Karpas-422 (cell line): Measurements from ENCODE around the gene ST3GAL3. TPM values are rescaled to one million over a fixed set of nuclear protein-coding genes. Genes with fewer than 3 reads are reported as not detected.
A peak's percentile ranks its signal among the peaks of the same experiment; 100 is the strongest.

Experiments used
- DNase-seq: peaks from one replicate; pipeline ENCODE4 v3.0.0-alpha.2; 2015
- H2AFZ ChIP-seq: fragments of 200-600 bp; sonication (generic); 2 replicates; pipeline ENCODE4 v1.6.1; 2014; ENCODE audit warnings: antibody characterized with exemption, low read length, mixed read lengths
- H3K27ac ChIP-seq: fragments of 200-600 bp; sonication (generic); 2 replicates; pipeline ENCODE4 v1.5.1; 2014; ENCODE audit warnings: mild to moderate bottlenecking, low read length, moderate library complexity
- H3K27me3 ChIP-seq: fragments of 200-600 bp; sonication (generic); 2 replicates; pipeline ENCODE4 v1.6.1; 2014; ENCODE audit warnings: low read length, mixed read lengths
- H3K36me3 ChIP-seq: fragments of 200-600 bp; sonication (generic); 2 replicates; pipeline ENCODE4 v1.6.1; 2014; ENCODE audit warnings: low read length, mixed read lengths; ENCODE audit not compliant: insufficient read depth
- H3K4me1 ChIP-seq: fragments of 200-600 bp; sonication (generic); 2 replicates; pipeline ENCODE4 v1.6.1; 2014; ENCODE audit warnings: mild to moderate bottlenecking, low read length, mixed read lengths
- H3K4me2 ChIP-seq: fragments of 200-600 bp; sonication (generic); 2 replicates; pipeline ENCODE4 v1.6.1; 2014; ENCODE audit warnings: low read length, low read depth, mild to moderate bottlenecking; ENCODE audit not compliant: poor library complexity, severe bottlenecking
- H3K4me3 ChIP-seq: fragments of 200-600 bp; sonication (generic); 2 replicates; pipeline ENCODE4 v1.5.1; 2014; ENCODE audit warnings: mild to moderate bottlenecking, antibody characterized with exemption, low read length, mixed read lengths
- H3K79me2 ChIP-seq: fragments of 200-600 bp; sonication (generic); 2 replicates; pipeline ENCODE4 v1.6.1; 2014; ENCODE audit warnings: mild to moderate bottlenecking, low read length, mixed read lengths
- H3K9ac ChIP-seq: fragments of 200-600 bp; sonication (generic); 2 replicates; pipeline ENCODE4 v1.6.0; 2014; ENCODE audit warnings: low read length
- H3K9me2 ChIP-seq: fragments of 200-600 bp; sonication (generic), shearing (Covaris generic); replicated peaks from 2 replicates; pipeline ENCODE4 v1.6.0; 2014; ENCODE audit warnings: mild to moderate bottlenecking, low read length, moderate library complexity; ENCODE audit not compliant: insufficient read depth
- H3K9me3 ChIP-seq: fragments of 300-700, 200-600 bp; sonication (generic); 2 replicates; pipeline ENCODE4 v1.6.1; 2014; ENCODE audit warnings: low read length, mixed read lengths
- H4K20me1 ChIP-seq: fragments of 200-600 bp; sonication (generic); 2 replicates; pipeline ENCODE4 v1.6.1; 2014; ENCODE audit warnings: mild to moderate bottlenecking, antibody characterized with exemption, low read length, low read depth; ENCODE audit not compliant: insufficient read depth
- total RNA-seq: library from RNA; depleted of rRNA; stranded (reverse); fragments of >200 nt; shearing (Covaris generic); gene quantifications from 2 replicates; pipeline ENCODE4 v1.2.3, GENCODE V29; 2014; ENCODE audit warnings: low replicate concordance

Gene ST3GAL3
- total RNA-seq, 1 experiment from 2014 or later, result 33.1 TPM

DNA sequence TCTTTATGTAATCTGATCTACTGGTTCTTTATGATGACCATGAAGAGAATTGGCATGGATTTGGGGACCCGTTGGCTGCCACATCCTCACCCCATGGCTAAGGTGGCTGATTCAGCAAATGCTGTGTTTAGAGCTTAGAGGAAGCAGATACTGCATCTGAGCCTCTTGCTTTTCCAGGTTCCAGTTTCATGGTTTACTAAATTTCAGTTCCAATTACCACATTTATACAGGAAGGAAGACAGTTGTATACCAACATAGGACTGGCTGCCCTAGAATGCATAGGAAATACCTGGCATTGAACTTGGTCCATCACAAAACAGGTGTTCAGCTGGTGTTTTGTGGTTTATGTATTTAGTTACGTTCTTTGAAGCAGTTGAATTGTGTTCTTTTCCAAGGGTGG, 107.1 kb downstream of the ST3GAL3 start:
- no peaks in the 10 kb centered on the region for H4K20me1 ChIP-seq
- no peak overlapping the region for H2AFZ ChIP-seq
- H3K4me3 ChIP-seq, result no peak overlapping the region
- no peaks in the 10 kb centered on the region for H3K9me2 ChIP-seq
- peaks cover 8% of the 10 kb centered on the region for H3K4me1 ChIP-seq
- H3K9me3 ChIP-seq, result peaks cover 7% of the 10 kb centered on the region; the same call in 1 of the 2 replicates
- no peak for DNase-seq
- H3K27me3 ChIP-seq, result no peaks in the 10 kb centered on the region
- H3K9ac ChIP-seq, result no peak overlapping the region
- no peak overlapping the region for H3K4me2 ChIP-seq
- no peak overlapping the region for H3K27ac ChIP-seq
- H3K36me3 ChIP-seq, result peaks cover 10% of the 10 kb centered on the region
- H3K79me2 ChIP-seq, result no peaks in the 10 kb centered on the region

GRCh38 chr1:43817304-43817939, 110.1 kb downstream of the ST3GAL3 start:
- DNase-seq, result no peak
- Histone ChIP-seq H3K9ac (no peak overlapping the region), H3K4me2 (no peak overlapping the region), H3K27me3 (no peaks in the 10 kb centered on the region), H3K79me2 (no peaks in the 10 kb centered on the region), H4K20me1 (no peaks in the 10 kb centered on the region), H3K4me3 (no peak overlapping the region), H3K27ac (no peak overlapping the region), H3K9me3 (peaks cover 7% of the 10 kb centered on the region; the same call in 1 of the 2 replicates), H3K4me1 (peaks cover 12% of the 10 kb centered on the region), H3K9me2 (no peaks in the 10 kb centered on the region), H3K36me3 (peaks cover 15% of the 10 kb centered on the region), H2AFZ (no peak overlapping the region)

- no peaks in the 10 kb centered on the region for H3K79me2 ChIP-seq
- H3K4me1 ChIP-seq, result peaks cover 15% of the 10 kb centered on the region
- no peak overlapping the region for H3K9ac ChIP-seq
- H3K27ac ChIP-seq, result no peak overlapping the region
- no peaks in the 10 kb centered on the region for H3K9me2 ChIP-seq
- H3K9me3 ChIP-seq, result peaks cover 7% of the 10 kb centered on the region; the same call in 1 of the 2 replicates
- H3K27me3 ChIP-seq, result no peaks in the 10 kb centered on the region
- no peak overlapping the region for H3K4me2 ChIP-seq
- peaks cover 15% of the 10 kb centered on the region for H3K36me3 ChIP-seq
- H2AFZ ChIP-seq, result no peak overlapping the region
- no peak overlapping the region for H3K4me3 ChIP-seq
- DNase-seq, result no peak
- no peaks in the 10 kb centered on the region for H4K20me1 ChIP-seq
Measured at GRCh38 chr1:43818691-43819090, 111.4 kb downstream of the ST3GAL3 start.

- Histone ChIP-seq H3K4me3 (no peak overlapping the region), H3K4me1 (peaks cover 22% of the 10 kb centered on the region), H3K9me3 (peaks cover 7% of the 10 kb centered on the region; the same call in 1 of the 2 replicates), H3K9me2 (no peaks in the 10 kb centered on the region), H2AFZ (no peak overlapping the region), H3K4me2 (no peak overlapping the region), H3K9ac (no peak overlapping the region), H3K27me3 (no peaks in the 10 kb centered on the region), H3K79me2 (no peaks in the 10 kb centered on the region), H4K20me1 (no peaks in the 10 kb centered on the region), H3K27ac (no peak overlapping the region), H3K36me3 (peaks cover 15% of the 10 kb centered on the region)
- no peak for DNase-seq
Measured at GRCh38 chr1:43819357-43819756, 112.0 kb downstream of the ST3GAL3 start.

- H3K79me2 ChIP-seq, result no peaks in the 10 kb centered on the region
- H3K27ac ChIP-seq, result no peak overlapping the region
- no peaks in the 10 kb centered on the region for H4K20me1 ChIP-seq
- no peaks in the 10 kb centered on the region for H3K9me2 ChIP-seq
- no peaks in the 10 kb centered on the region for H3K27me3 ChIP-seq
- H3K4me3 ChIP-seq, result no peak overlapping the region
- H3K9me3 ChIP-seq, result peaks cover 7% of the 10 kb centered on the region; the same call in 1 of the 2 replicates
- H3K36me3 ChIP-seq, result peaks cover 15% of the 10 kb centered on the region
- H2AFZ ChIP-seq, result no peak overlapping the region
- H3K9ac ChIP-seq, result no peak overlapping the region
- no peak overlapping the region for H3K4me2 ChIP-seq
- peaks cover 31% of the 10 kb centered on the region for H3K4me1 ChIP-seq
- DNase-seq, result no peak
Measured at GRCh38 chr1:43821471-43821870, 114.1 kb downstream of the ST3GAL3 start.

- H3K4me1 ChIP-seq, result peaks cover 31% of the 10 kb centered on the region
- H3K9me3 ChIP-seq, result peaks cover 7% of the 10 kb centered on the region; the same call in 1 of the 2 replicates
- H3K9me2 ChIP-seq, result no peaks in the 10 kb centered on the region
- H4K20me1 ChIP-seq, result no peaks in the 10 kb centered on the region
- no peak overlapping the region for H3K9ac ChIP-seq
- DNase-seq, result no peak
- no peaks in the 10 kb centered on the region for H3K27me3 ChIP-seq
- no peak overlapping the region for H3K4me3 ChIP-seq
- peaks cover 15% of the 10 kb centered on the region for H3K36me3 ChIP-seq
- no peak overlapping the region for H2AFZ ChIP-seq
- no peak overlapping the region for H3K27ac ChIP-seq
- H3K79me2 ChIP-seq, result no peaks in the 10 kb centered on the region
- no peak overlapping the region for H3K4me2 ChIP-seq
Measured at GRCh38 chr1:43822040-43822690, 114.8 kb downstream of the ST3GAL3 start.

GRCh38 chr1:43824795-43825194, 117.5 kb downstream of the ST3GAL3 start:
- H3K79me2 ChIP-seq, result no peaks in the 10 kb centered on the region
- H4K20me1 ChIP-seq, result no peaks in the 10 kb centered on the region
- H2AFZ ChIP-seq, result no peak overlapping the region
- H3K4me2 ChIP-seq, result peak overlapping the region; percentile 43
- H3K36me3 ChIP-seq, result peaks cover 2% of the 10 kb centered on the region; the same call in 1 of the 2 replicates
- no peak overlapping the region for H3K4me3 ChIP-seq
- peak overlapping the region; percentile 65 for H3K27ac ChIP-seq
- peak overlapping the region; percentile 20; the same call in 1 of the 2 replicates for H3K9ac ChIP-seq
- H3K9me2 ChIP-seq, result no peaks in the 10 kb centered on the region
- peak; percentile 50 for DNase-seq
- H3K27me3 ChIP-seq, result no peaks in the 10 kb centered on the region
- peaks cover 31% of the 10 kb centered on the region for H3K4me1 ChIP-seq
- H3K9me3 ChIP-seq, result no peaks in the 10 kb centered on the region

- Histone ChIP-seq H3K27me3 (no peaks in the 10 kb centered on the region), H3K27ac (no peak overlapping the region), H3K9me3 (no peaks in the 10 kb centered on the region), H3K36me3 (no peaks in the 10 kb centered on the region), H3K9ac (no peak overlapping the region), H3K4me3 (no peak overlapping the region), H2AFZ (no peak overlapping the region), H3K4me1 (peaks cover 51% of the 10 kb centered on the region), H3K4me2 (no peak overlapping the region), H4K20me1 (no peaks in the 10 kb centered on the region), H3K9me2 (no peaks in the 10 kb centered on the region), H3K79me2 (peaks cover 3% of the 10 kb centered on the region; the same call in 1 of the 2 replicates)
- DNase-seq, result no peak
Measured at GRCh38 chr1:43828574-43828973, 121.2 kb downstream of the ST3GAL3 start.
